MM.1S (cell line): ENCODE results near the gene CADM2.

Experiments used
- EZH2 ChIP-seq: fragments of 300-600 bp; sonication (generic); optimal IDR thresholded peaks from 2 replicates; pipeline ENCODE3; 2017; ENCODE audit warnings: low read depth, mild to moderate bottlenecking, antibody characterized with exemption, low read length, mixed read lengths
- TF ChIP-seq, protein P1 (sequence below): fragments of 300-600 bp; sonication (generic); IDR thresholded peaks from 2 replicates; pipeline ENCODE4 v1.5.1; 2016; ENCODE audit warnings: antibody characterized with exemption, low read length, mixed read lengths

DNA sequence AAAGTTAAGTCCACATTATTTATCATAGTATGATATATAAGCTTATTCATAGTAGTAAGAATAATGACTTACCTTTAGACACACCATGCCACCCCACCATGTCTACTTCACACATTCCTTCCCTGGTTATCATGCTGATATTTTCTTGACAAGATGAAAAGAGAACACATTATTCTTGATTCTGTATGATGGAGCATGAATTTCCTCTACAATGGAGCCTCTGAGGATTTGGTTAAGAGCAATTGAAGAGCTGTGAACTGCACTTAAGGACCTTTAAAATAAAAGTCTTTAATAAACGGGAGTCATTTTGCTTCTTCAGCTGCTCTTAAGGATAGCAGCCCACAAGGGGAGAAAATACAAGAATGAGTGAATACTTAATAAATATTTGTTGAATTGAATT is 226.7 kb downstream of the CADM2 start:
- TF ChIP-seq, protein P1, sequence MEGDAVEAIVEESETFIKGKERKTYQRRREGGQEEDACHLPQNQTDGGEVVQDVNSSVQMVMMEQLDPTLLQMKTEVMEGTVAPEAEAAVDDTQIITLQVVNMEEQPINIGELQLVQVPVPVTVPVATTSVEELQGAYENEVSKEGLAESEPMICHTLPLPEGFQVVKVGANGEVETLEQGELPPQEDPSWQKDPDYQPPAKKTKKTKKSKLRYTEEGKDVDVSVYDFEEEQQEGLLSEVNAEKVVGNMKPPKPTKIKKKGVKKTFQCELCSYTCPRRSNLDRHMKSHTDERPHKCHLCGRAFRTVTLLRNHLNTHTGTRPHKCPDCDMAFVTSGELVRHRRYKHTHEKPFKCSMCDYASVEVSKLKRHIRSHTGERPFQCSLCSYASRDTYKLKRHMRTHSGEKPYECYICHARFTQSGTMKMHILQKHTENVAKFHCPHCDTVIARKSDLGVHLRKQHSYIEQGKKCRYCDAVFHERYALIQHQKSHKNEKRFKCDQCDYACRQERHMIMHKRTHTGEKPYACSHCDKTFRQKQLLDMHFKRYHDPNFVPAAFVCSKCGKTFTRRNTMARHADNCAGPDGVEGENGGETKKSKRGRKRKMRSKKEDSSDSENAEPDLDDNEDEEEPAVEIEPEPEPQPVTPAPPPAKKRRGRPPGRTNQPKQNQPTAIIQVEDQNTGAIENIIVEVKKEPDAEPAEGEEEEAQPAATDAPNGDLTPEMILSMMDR = no peak
- no peak for TF ChIP-seq EZH2
